WI38 (cell line): ENCODE data around the gene OR6C74.

Experiments
- H3K4me3 ChIP-seq: 2 replicates; pipeline ENCODE4 v1.5.1; 2011; ENCODE audit warnings: low read depth, mild to moderate bottlenecking, control low read depth, low read length
- TF ChIP-seq, protein P1 (sequence below): IDR thresholded peaks from 2 replicates; pipeline ENCODE4 v1.5.1; 2012; ENCODE audit warnings: low read depth, mild to moderate bottlenecking, control low read depth, low read length

OR6C74 gene

DNA sequence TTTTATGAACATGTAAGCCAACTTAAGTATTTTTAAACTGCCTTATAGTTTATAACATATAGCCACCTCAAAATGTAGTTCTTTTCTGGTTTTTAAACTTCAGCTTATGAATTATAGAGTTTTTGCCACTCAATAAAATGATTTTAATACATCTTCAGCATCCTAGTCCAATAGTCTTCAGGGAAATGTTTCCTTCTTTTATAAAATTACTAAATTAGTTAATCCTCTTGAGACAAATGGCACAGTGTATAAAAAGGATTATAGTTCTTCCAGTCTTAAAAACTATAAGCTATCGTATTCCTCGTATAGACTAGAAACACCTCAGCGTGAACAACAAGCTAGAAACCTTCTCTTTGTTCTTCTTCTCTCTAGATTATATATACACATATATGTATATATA, at the start of gene OR6C74:
TSS of gene OR6C74 (plus strand) at position 301 of the 400 bp plus-strand sequence. CDS start 2,679 bp downstream, outside the sequence.
- TF ChIP-seq, protein P1, sequence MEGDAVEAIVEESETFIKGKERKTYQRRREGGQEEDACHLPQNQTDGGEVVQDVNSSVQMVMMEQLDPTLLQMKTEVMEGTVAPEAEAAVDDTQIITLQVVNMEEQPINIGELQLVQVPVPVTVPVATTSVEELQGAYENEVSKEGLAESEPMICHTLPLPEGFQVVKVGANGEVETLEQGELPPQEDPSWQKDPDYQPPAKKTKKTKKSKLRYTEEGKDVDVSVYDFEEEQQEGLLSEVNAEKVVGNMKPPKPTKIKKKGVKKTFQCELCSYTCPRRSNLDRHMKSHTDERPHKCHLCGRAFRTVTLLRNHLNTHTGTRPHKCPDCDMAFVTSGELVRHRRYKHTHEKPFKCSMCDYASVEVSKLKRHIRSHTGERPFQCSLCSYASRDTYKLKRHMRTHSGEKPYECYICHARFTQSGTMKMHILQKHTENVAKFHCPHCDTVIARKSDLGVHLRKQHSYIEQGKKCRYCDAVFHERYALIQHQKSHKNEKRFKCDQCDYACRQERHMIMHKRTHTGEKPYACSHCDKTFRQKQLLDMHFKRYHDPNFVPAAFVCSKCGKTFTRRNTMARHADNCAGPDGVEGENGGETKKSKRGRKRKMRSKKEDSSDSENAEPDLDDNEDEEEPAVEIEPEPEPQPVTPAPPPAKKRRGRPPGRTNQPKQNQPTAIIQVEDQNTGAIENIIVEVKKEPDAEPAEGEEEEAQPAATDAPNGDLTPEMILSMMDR: no peak
- no peak within 1 kb of the TSS for H3K4me3 ChIP-seq

GRCh38 chr12:55220725-55221124, 23.7 kb upstream of the OR6C74 start, which contains the start of gene OR10A7:
Gene OR10A7 (plus strand): TSS chr12:55221025. CDS start chr12:55221025, 0 bp downstream.
- H3K4me3 ChIP-seq: no peak within 1 kb of the TSS
- TF ChIP-seq, protein P1: no peak

DNA sequence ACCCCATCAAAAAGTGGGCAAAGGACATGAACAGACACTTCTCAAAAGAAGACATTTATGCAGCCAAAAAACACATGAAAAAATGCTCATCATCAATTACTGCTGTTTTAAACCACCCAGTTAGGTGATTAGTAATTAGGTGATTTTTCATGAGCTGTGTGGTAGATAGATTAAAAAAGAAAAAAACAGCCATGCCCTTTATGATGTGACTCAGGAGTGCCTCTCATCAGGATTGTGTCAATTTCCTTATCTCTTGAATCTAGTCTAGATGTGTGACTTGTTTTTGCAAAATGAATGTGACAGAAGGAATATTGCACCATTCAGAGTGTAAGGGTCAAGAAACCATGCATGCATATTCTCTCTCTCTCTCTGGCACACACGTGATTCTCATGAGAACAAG, 17.9 kb upstream of the OR6C74 start:
- TF ChIP-seq, protein P1: no peak
- no peak overlapping the region for H3K4me3 ChIP-seq

- TF ChIP-seq, protein P1: no peak
- H3K4me3 ChIP-seq: no peak overlapping the region
These were observed 16.8 kb upstream of the OR6C74 start for GRCh38 chr12:55227643-55228042.

DNA sequence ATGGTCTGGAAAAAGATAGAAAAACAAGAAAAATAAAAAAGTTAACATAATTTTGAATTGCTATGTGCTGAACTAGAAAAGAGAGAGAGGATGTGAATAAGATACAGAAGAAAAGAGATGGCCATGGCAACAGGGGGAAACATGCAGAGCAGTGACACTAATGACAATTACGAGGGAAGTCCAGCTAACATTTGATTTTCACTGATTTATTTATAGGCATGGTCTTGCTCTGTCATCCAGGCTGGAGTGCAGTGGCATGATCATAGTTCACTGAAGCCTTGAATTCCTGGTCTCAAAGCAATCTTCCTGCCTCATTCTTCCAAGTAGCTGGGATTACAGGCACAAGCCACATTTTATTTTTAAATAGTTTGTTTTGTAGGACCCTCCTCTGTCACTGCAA, 1.8 kb downstream of the OR6C74 start:
- TF ChIP-seq, protein P1: no peak
- H3K4me3 ChIP-seq: no peak overlapping the region

- H3K4me3 ChIP-seq: no peak overlapping the region
- TF ChIP-seq, protein P1: no peak
These were observed 6.5 kb downstream of the OR6C74 start for GRCh38 chr12:55250944-55251343.

DNA sequence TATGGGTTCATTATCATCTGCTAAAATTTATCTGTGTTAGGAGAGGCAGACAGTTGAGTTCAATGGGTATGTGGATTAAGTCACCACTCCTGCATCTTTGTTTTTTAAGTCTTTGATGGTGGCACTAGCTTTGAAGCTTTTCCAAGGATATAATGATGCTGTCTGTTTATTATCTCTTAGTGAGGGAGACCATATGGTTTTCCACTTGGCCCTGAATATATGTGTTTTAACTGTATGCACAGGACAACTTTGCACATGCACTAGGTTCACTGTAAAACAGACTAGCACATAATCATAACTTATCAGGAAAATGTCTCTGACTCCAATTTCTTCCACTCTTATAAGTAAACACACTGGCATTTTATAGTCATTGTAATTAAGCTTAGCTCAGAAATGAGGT, 8.9 kb downstream of the OR6C74 start:
- H3K4me3 ChIP-seq: no peak overlapping the region
- TF ChIP-seq, protein P1: no peak
